Muscle of arm (tissue), 12 donors: ENCODE measurements around the gene MAP2K6. TPM values are rescaled to one million over a fixed set of nuclear protein-coding genes. Genes with fewer than 3 reads are reported as not detected.

Source experiments
- DNase-seq: peaks from one replicate; pipeline ENCODE4 v3.0.0-alpha.2; 2013
- polyA plus RNA-seq, 12 donors: library from polyadenylated mRNA; unstranded; fragments of 120-200 nt; gene quantifications; one replicate each; pipeline ENCODE4 v1.2.1, GENCODE V29; 2013; ENCODE audit not compliant: insufficient read length in 12 of 12

Gene MAP2K6
- polyA plus RNA-seq, 12 donors = 12.8 to 31.5 (median 21.3) TPM; not detected in 1

GRCh38 chr17:69525920-69526841, 111.7 kb downstream of the MAP2K6 start:
- peak; percentile 68 for DNase-seq

GRCh38 chr17:69528035-69528434, 113.5 kb downstream of the MAP2K6 start:
- DNase-seq = no peak

- no peak for DNase-seq
These were observed 119.2 kb downstream of the MAP2K6 start for GRCh38 chr17:69533481-69534234.

- DNase-seq = no peak
These were observed 119.7 kb downstream of the MAP2K6 start for GRCh38 chr17:69534235-69534621.

GRCh38 chr17:69535016-69535570, 120.6 kb downstream of the MAP2K6 start:
- DNase-seq = no peak

GRCh38 chr17:69538795-69539194, 124.3 kb downstream of the MAP2K6 start:
- DNase-seq = no peak

GRCh38 chr17:69539274-69539673, 124.8 kb downstream of the MAP2K6 start:
- no peak for DNase-seq

GRCh38 chr17:69539781-69540319, 125.4 kb downstream of the MAP2K6 start:
- no peak for DNase-seq

GRCh38 chr17:69540356-69540755, 125.9 kb downstream of the MAP2K6 start:
- no peak for DNase-seq

GRCh38 chr17:69547230-69547629, 132.7 kb downstream of the MAP2K6 start:
- DNase-seq = no peak

- DNase-seq = no peak
These were observed 133.4 kb downstream of the MAP2K6 start for GRCh38 chr17:69547947-69548346.

GRCh38 chr17:69551212-69552010, 136.9 kb downstream of the MAP2K6 start:
- no peak for DNase-seq

- no peak for DNase-seq
These were observed 138.6 kb downstream of the MAP2K6 start for GRCh38 chr17:69552986-69553667.

- DNase-seq = no peak
These were observed 140.6 kb downstream of the MAP2K6 start for GRCh38 chr17:69555056-69555455.

GRCh38 chr17:69557339-69557738, 142.8 kb downstream of the MAP2K6 start:
- no peak for DNase-seq

- no peak for DNase-seq
These were observed 144.3 kb downstream of the MAP2K6 start for GRCh38 chr17:69558796-69559195.

GRCh38 chr17:69560987-69561441, 146.5 kb downstream of the MAP2K6 start:
- no peak for DNase-seq

GRCh38 chr17:69561462-69561861, 147.0 kb downstream of the MAP2K6 start:
- no peak for DNase-seq

GRCh38 chr17:69565447-69565846, 150.9 kb downstream of the MAP2K6 start:
- no peak for DNase-seq

- no peak for DNase-seq
These were observed 152.6 kb downstream of the MAP2K6 start for GRCh38 chr17:69567130-69567529.

GRCh38 chr17:69572747-69573146, 158.2 kb downstream of the MAP2K6 start:
- no peak for DNase-seq
